CD4-positive, CD25-positive, alpha-beta regulatory T cell (primary cell): ENCODE results near the gene PLP2. TPM values are rescaled to one million over a fixed set of nuclear protein-coding genes. Genes with fewer than 3 reads are reported as not detected.
A peak's percentile ranks its signal among the peaks of the same experiment; 100 is the strongest.
"Not testable (repeated sequence)": the region's sequence is repeated elsewhere in the genome, so short reads cannot be mapped to it uniquely, and the experiment has no call there.

Experiments
- ATAC-seq, 2 donors: fragments of 150-1000 bp; cut with Tn5 transposase; one replicate each; pipeline ENCODE4 v1.10.0; 2021; ENCODE audit warnings: low read depth in 2 of 2, moderate number of reproducible peaks in 2 of 2, moderate library complexity in 1 of 2
- DNase-seq, 3 donors: peaks; one replicate each; pipeline versions ENCODE4 v3.0.0 to v3.0.0-alpha.2; 2012 to 2022; ENCODE audit warnings: mixed read lengths in 1 of 3
- H3K27ac ChIP-seq: one replicate; pipeline ENCODE4 v1.7.0; 2013; ENCODE audit warnings: mild to moderate bottlenecking, low read length; ENCODE audit not compliant: insufficient read depth, poor library complexity, severe bottlenecking
- H3K27me3 ChIP-seq: one replicate; pipeline ENCODE4 v1.7.0; 2013; ENCODE audit warnings: low read length; ENCODE audit not compliant: control insufficient read depth, insufficient read depth
- H3K36me3 ChIP-seq: one replicate; pipeline ENCODE4 v1.7.0; 2013; ENCODE audit warnings: mild to moderate bottlenecking, low read length, moderate library complexity; ENCODE audit not compliant: control insufficient read depth, insufficient read depth
- H3K4me1 ChIP-seq: 2 replicates; pipeline ENCODE4 v1.7.0; 2013; ENCODE audit warnings: mild to moderate bottlenecking, low read length; ENCODE audit not compliant: insufficient read depth, control insufficient read depth, poor library complexity, severe bottlenecking
- H3K4me3 ChIP-seq: one replicate; pipeline ENCODE4 v1.7.0; 2013; ENCODE audit warnings: low read depth, mild to moderate bottlenecking, low read length, moderate library complexity
- H3K9me3 ChIP-seq, 2 experiments: 1 replicate in 1 of 2; 2 replicates in 1 of 2; pipeline ENCODE4 v1.7.0; 2013; ENCODE audit warnings: low read length in 2 of 2, mild to moderate bottlenecking in 1 of 2, moderate library complexity in 1 of 2; ENCODE audit not compliant: control insufficient read depth in 2 of 2
- H3K27ac Mint-ChIP-seq, 3 donors: one replicate each; pipeline ENCODE4 v1.8.0; 2020 to 2022; ENCODE audit warnings: mild to moderate bottlenecking in 3 of 3, mixed read lengths in 3 of 3, moderate library complexity in 2 of 3
- H3K27me3 Mint-ChIP-seq: one replicate; pipeline ENCODE4 v1.8.0; 2022; ENCODE audit warnings: mild to moderate bottlenecking, mixed read lengths
- H3K36me3 Mint-ChIP-seq: one replicate; pipeline ENCODE4 v1.8.0; 2020; ENCODE audit warnings: mixed read lengths
- H3K4me1 Mint-ChIP-seq, 4 donors: one replicate each; pipeline ENCODE4 v1.8.0; 2020 to 2022; ENCODE audit warnings: mixed read lengths in 4 of 4, mild to moderate bottlenecking in 1 of 4
- H3K4me3 Mint-ChIP-seq, 4 donors: one replicate each; pipeline ENCODE4 v1.8.0; 2020 to 2022; ENCODE audit warnings: mild to moderate bottlenecking in 4 of 4, mixed read lengths in 4 of 4, moderate library complexity in 3 of 4
- H3K9me3 Mint-ChIP-seq, 7 donors: one replicate each; pipeline ENCODE4 v1.8.0; 2020 to 2022; ENCODE audit warnings: mixed read lengths in 7 of 7, mild to moderate bottlenecking in 3 of 7, moderate library complexity in 2 of 7
- polyA plus RNA-seq, 4 donors: library from polyadenylated mRNA; unstranded; fragments of 300-500 nt; fragmentation: Illumina TruSeq; gene quantifications; one replicate each; pipeline ENCODE4 v1.2.3, GENCODE V29; 2021
- total RNA-seq: library from RNA; stranded (reverse); gene quantifications from one replicate; pipeline ENCODE4 v1.2.3, GENCODE V29; 2022

Gene PLP2
- total and polyA plus RNA-seq, 5 donors from 2014 or later: 141 to 354 (median 227) TPM

- H3K36me3 ChIP-seq, H3K4me3 ChIP-seq, ATAC-seq, H3K27me3 ChIP-seq, H3K36me3 Mint-ChIP-seq, H3K4me1 ChIP-seq, H3K4me3 Mint-ChIP-seq, H3K27me3 Mint-ChIP-seq, DNase-seq, H3K27ac ChIP-seq, H3K4me1 Mint-ChIP-seq: not testable (repeated sequence)
- H3K9me3 ChIP-seq: peaks cover 20 to 21% of the 10 kb centered on the region in 2 experiments
- Mint-ChIP-seq H3K9me3 (peaks cover 0 to 26% (median 4%) of the 10 kb centered on the region in 7 donors), H3K27ac (peak overlapping the region in 1 of 3 donors; percentile 17)
Measured at GRCh38 chrX:49142264-49142663, 29.4 kb upstream of the PLP2 start.

GRCh38 chrX:49143154-49143553, 28.5 kb upstream of the PLP2 start:
- H3K4me1 ChIP-seq, DNase-seq, H3K27me3 Mint-ChIP-seq, H3K27ac ChIP-seq, H3K4me3 Mint-ChIP-seq, H3K36me3 Mint-ChIP-seq, H3K4me1 Mint-ChIP-seq, H3K27me3 ChIP-seq, H3K4me3 ChIP-seq, H3K27ac Mint-ChIP-seq, ATAC-seq, H3K36me3 ChIP-seq: not testable (repeated sequence)
- peaks cover 20 to 21% of the 10 kb centered on the region in 2 experiments for H3K9me3 ChIP-seq
- H3K9me3 Mint-ChIP-seq: peaks cover 0 to 21% (median 4%) of the 10 kb centered on the region in 7 donors

- DNase-seq: no peak
- Mint-ChIP-seq H3K4me3 (no peak overlapping the region), H3K27ac (no peak overlapping the region), H3K9me3 (no peaks in the 10 kb centered on the region), H3K4me1 (peaks cover 0 to 2% (median 0%) of the 10 kb centered on the region in 4 donors), H3K36me3 (peaks cover 3% of the 10 kb centered on the region), H3K27me3 (no peaks in the 10 kb centered on the region)
- H3K4me3 ChIP-seq: no peak overlapping the region
- H3K27me3 ChIP-seq: no peaks in the 10 kb centered on the region
- H3K36me3 ChIP-seq: no peaks in the 10 kb centered on the region
- ATAC-seq: no peak
- H3K4me1 ChIP-seq: no peaks in the 10 kb centered on the region
- H3K27ac ChIP-seq: no peak overlapping the region
- no peaks in the 10 kb centered on the region for H3K9me3 ChIP-seq
Measured at GRCh38 chrX:49147282-49147681, 24.4 kb upstream of the PLP2 start.

- Mint-ChIP-seq H3K36me3 (peaks cover 3% of the 10 kb centered on the region), H3K27ac (no peak overlapping the region), H3K27me3 (no peaks in the 10 kb centered on the region), H3K4me3 (no peak overlapping the region), H3K4me1 (peaks cover 0 to 2% (median 0%) of the 10 kb centered on the region in 4 donors), H3K9me3 (no peaks in the 10 kb centered on the region)
- DNase-seq (no peak), ATAC-seq (no peak)
- H3K36me3 ChIP-seq: no peaks in the 10 kb centered on the region
- H3K27me3 ChIP-seq: no peaks in the 10 kb centered on the region
- no peak overlapping the region for H3K27ac ChIP-seq
- no peak overlapping the region for H3K4me3 ChIP-seq
- no peaks in the 10 kb centered on the region for H3K9me3 ChIP-seq
- no peaks in the 10 kb centered on the region for H3K4me1 ChIP-seq
Measured at GRCh38 chrX:49147936-49148335, 23.8 kb upstream of the PLP2 start.

GRCh38 chrX:49148390-49149100, 23.2 kb upstream of the PLP2 start:
- H3K27ac ChIP-seq, H3K27me3 ChIP-seq, H3K4me3 ChIP-seq, H3K9me3 Mint-ChIP-seq, H3K9me3 ChIP-seq, ATAC-seq, H3K27me3 Mint-ChIP-seq, H3K4me3 Mint-ChIP-seq, H3K27ac Mint-ChIP-seq, H3K4me1 Mint-ChIP-seq, DNase-seq, H3K36me3 ChIP-seq, H3K4me1 ChIP-seq, H3K36me3 Mint-ChIP-seq: not testable (repeated sequence)

- not testable (repeated sequence) for H3K4me1 ChIP-seq, DNase-seq, H3K27ac ChIP-seq, H3K9me3 ChIP-seq, H3K4me3 Mint-ChIP-seq, H3K27me3 Mint-ChIP-seq, H3K4me3 ChIP-seq, ATAC-seq, H3K9me3 Mint-ChIP-seq, H3K27me3 ChIP-seq, H3K4me1 Mint-ChIP-seq, H3K27ac Mint-ChIP-seq, H3K36me3 ChIP-seq, H3K36me3 Mint-ChIP-seq
Measured at GRCh38 chrX:49149291-49149690, 22.4 kb upstream of the PLP2 start.

GRCh38 chrX:49153467-49153866, 18.2 kb upstream of the PLP2 start:
- Mint-ChIP-seq H3K4me3 (no peak overlapping the region), H3K27me3 (no peaks in the 10 kb centered on the region), H3K9me3 (peaks cover 0 to 2% (median 0%) of the 10 kb centered on the region in 7 donors), H3K36me3 (peaks cover 3% of the 10 kb centered on the region), H3K27ac (no peak overlapping the region), H3K4me1 (peaks cover 0 to 17% (median 11%) of the 10 kb centered on the region in 4 donors)
- H3K27me3 ChIP-seq: no peaks in the 10 kb centered on the region
- H3K36me3 ChIP-seq: no peaks in the 10 kb centered on the region
- H3K9me3 ChIP-seq: no peaks in the 10 kb centered on the region
- H3K4me1 ChIP-seq: no peaks in the 10 kb centered on the region
- DNase-seq (no peak), ATAC-seq (no peak)
- no peak overlapping the region for H3K4me3 ChIP-seq
- no peak overlapping the region for H3K27ac ChIP-seq

GRCh38 chrX:49155243-49155899, 16.3 kb upstream of the PLP2 start:
- Mint-ChIP-seq H3K36me3 (peaks cover 3% of the 10 kb centered on the region), H3K27ac (peak overlapping the region; percentile 80 to 98 (median 89))
- peak in 2 of 3 donors; percentile 19 to 63 for DNase-seq

More at GRCh38 chrX:49155243-49155899, 16.3 kb upstream of the PLP2 start:
- Mint-ChIP-seq H3K4me3 (peak overlapping the region; percentile 92 to 95 (median 93)), H3K27me3 (no peaks in the 10 kb centered on the region), H3K9me3 (peaks cover 0 to 2% (median 0%) of the 10 kb centered on the region in 7 donors), H3K4me1 (peaks cover 0 to 17% (median 10%) of the 10 kb centered on the region in 4 donors)
- no peaks in the 10 kb centered on the region for H3K9me3 ChIP-seq
- no peaks in the 10 kb centered on the region for H3K27me3 ChIP-seq
- H3K4me3 ChIP-seq: peak overlapping the region; percentile 57
- H3K4me1 ChIP-seq: no peaks in the 10 kb centered on the region
- no peaks in the 10 kb centered on the region for H3K36me3 ChIP-seq
- ATAC-seq: no peak
- H3K27ac ChIP-seq: peak overlapping the region; percentile 82
